GM12874 (cell line): Measurements from ENCODE around the gene OMG.

ENCODE experiments used
- TF ChIP-seq, protein P1 (sequence below): IDR thresholded peaks from 2 replicates; pipeline ENCODE4 v1.5.1; 2011; ENCODE audit warnings: low read depth, mild to moderate bottlenecking, control low read depth, low read length, moderate library complexity; ENCODE audit not compliant: insufficient read depth

The OMG gene

DNA sequence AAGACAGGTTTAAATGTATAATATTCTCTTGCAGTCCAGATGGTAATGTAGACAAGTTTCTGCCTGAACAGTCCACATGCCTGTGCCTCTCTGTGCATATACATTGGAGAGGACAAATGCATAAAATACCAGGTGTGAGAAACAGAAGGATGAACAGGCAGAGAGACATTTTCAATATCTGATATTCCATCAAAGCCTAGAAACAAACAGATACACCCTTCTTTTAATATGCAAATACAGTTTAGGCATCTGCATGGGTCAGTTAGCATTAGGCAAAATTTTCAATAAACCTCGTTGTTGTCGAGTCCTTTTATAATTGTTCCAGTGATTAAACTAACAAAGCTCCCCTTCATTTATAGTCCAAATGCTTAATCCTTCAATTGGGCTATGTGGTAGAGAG, 897 bp downstream of the OMG start:
- TF ChIP-seq, protein P1, sequence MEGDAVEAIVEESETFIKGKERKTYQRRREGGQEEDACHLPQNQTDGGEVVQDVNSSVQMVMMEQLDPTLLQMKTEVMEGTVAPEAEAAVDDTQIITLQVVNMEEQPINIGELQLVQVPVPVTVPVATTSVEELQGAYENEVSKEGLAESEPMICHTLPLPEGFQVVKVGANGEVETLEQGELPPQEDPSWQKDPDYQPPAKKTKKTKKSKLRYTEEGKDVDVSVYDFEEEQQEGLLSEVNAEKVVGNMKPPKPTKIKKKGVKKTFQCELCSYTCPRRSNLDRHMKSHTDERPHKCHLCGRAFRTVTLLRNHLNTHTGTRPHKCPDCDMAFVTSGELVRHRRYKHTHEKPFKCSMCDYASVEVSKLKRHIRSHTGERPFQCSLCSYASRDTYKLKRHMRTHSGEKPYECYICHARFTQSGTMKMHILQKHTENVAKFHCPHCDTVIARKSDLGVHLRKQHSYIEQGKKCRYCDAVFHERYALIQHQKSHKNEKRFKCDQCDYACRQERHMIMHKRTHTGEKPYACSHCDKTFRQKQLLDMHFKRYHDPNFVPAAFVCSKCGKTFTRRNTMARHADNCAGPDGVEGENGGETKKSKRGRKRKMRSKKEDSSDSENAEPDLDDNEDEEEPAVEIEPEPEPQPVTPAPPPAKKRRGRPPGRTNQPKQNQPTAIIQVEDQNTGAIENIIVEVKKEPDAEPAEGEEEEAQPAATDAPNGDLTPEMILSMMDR, result no peak

DNA sequence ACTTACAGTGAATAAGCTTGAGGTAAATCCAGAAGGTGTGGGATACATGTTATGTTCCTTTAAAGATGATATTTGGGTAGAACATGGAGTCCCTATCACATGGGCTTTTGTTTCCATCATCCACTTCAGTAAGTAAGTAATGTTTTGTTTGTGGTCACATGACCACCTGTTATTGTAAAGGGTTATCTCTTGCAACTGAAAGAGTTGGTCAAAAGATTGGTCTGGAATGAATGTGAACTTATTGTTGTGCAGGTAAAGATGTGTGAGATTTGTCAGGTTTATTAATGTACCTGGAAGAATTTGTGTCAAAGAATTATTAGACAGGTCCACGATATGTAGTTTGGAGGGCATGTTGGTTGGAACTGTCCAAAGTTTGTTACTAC, 1.6 kb downstream of the OMG start:
- TF ChIP-seq, protein P1, result no peak

DNA sequence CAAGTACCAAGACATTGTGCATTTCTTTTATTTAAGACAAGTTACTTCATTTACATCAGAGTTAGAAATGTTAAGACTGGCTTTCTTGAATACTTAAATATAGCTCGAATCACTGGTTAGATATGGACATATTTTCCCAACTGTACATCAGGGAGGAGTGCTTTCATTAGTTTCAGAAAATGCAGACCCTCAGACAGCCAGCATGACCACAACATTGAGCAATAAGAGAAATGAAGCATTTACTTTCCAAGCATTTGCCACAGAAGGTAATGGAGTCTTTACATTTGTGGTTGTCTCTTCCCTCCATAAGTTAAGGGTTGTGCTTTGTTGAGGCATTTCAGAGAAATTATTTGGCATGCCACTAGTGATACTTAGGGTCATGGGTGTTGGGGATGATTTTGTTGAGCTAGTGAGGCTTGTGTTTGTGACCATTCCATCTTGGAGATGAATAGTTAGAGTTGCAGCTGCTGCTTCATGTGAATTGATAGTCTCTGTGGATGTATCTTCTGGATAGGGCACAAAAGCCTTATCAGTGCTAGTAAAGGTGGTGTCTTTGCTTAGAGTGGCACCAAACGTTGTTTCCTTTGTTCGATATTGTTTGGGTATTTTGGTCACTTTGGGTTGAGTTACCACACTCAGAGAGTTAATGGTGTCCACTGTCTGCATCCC, 2.1 kb downstream of the OMG start:
- TF ChIP-seq, protein P1, result no peak

DNA sequence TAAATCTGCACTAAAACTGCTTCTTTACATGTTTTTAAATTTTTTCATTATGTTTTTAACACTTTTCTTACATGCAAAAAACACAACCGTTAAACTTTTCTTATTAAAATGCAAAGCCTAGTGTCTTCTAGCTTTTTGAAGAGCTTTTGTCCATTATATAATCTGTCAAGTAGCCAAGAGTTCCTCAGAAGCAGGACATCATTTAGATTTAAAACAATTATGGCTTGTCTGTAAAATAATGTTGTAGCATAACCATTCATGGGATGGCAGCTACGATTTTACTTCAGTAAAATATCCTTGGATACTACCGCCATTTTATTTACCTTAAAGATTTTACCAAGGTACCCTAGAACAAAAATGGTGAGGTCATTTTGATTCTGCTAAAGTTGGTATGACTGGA, 2.8 kb downstream of the OMG start:
- TF ChIP-seq, protein P1, result no peak

DNA sequence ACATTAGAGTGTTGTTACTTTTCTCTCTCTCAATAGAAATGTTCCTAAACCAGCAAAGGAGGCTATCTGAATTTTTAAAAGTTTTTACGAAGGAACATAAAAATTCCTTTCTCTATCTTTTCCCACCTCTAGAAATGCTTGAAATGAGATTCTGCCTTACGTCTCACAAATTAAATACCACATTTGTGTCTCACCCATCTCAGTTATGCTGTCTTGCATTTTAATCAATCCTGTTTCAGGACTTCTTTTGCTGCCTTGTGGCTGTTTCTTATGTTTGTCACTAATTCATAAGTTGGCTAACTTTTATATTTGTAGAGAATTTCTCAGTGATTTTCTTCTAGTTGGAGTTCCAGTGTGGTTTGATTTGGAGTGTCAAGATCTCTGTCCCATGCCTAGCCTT, 3.5 kb downstream of the OMG start:
- TF ChIP-seq, protein P1, result no peak

DNA sequence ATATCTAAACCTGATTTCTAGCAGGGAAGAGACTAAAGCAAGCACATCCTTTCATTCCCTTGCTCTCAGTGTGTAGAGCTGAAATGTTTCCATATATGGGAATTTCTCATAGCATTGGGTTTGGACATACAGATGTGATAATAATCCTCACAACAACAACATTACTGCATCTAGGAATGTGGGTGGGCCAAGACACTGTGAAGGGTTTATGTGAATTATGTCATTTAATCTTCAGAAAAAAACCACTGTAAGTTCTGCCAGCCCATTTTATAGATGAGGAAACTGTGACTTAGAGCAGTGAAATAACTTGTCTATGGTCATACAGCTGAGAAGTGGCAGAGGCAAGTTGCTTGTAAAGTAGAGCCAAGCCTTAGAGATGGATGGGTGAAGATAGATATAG, 5.2 kb downstream of the OMG start:
- TF ChIP-seq, protein P1, result no peak

DNA sequence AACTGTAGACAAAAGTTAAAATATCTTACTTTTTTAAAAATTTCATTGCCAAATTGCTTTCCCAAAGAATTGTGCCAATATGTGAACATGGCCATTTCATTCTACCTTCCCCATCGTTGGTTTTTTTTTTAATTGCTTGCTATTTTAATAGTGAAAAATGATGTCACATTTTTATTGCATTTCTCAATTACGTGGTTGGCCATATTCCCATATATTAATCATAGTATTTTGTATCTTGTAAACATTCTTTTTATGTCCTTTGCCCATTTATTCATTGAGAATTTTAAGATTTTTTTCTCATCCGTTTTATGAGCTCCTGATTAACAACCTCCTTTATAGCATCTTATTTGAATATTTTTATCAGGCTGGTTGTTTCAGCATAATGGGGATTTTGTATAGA, 7.2 kb downstream of the OMG start:
- TF ChIP-seq, protein P1, result no peak
